HG03139 (cell line): ENCODE measurements around the gene TOM1.
"Not testable (repeated sequence)": the region's sequence is repeated elsewhere in the genome, so short reads cannot be mapped to it uniquely, and the experiment has no call there.

ENCODE experiments used
- ATAC-seq: cut with Tn5 transposase; IDR thresholded peaks from one replicate; pipeline ENCODE4 v1.9.1; 2021; ENCODE audit not compliant: unreplicated experiment

Gene TOM1

DNA sequence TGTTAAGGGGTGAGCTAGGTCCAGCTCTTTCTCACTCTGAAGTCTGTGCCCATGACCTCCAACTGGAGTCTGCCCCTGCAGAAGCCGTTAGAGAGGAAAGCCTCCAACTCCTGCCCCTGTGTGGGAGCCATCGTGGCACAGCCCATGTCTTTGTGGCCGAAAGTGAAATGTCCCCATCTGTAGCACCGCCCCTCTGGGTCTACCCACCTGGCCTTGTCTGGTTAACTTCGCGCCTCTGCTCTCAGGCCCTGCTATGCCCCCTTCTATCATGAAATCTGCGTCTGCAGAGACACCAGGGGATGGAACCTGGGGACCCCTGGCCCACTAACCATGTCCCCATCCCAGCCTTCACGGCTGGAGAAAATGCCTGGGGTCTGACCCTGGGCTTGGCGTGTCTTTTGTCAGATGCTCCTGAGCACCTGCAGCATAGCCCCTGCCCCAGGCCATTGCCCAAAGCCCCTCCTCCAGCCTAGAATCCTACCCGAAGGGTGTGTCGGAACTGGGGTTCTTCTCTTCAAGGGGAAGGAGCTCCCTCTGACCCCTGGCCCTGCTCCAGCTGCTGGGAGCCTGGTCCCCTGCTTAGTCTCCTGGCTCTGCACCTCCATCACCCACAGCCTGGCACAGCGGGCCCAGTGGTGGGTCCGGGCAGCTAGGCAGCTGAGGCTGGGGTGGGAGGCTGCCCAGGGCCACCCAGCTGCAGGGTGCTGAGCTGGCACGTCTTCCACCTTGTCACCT, 45.4 kb downstream of the TOM1 start:
- ATAC-seq: no peak

DNA sequence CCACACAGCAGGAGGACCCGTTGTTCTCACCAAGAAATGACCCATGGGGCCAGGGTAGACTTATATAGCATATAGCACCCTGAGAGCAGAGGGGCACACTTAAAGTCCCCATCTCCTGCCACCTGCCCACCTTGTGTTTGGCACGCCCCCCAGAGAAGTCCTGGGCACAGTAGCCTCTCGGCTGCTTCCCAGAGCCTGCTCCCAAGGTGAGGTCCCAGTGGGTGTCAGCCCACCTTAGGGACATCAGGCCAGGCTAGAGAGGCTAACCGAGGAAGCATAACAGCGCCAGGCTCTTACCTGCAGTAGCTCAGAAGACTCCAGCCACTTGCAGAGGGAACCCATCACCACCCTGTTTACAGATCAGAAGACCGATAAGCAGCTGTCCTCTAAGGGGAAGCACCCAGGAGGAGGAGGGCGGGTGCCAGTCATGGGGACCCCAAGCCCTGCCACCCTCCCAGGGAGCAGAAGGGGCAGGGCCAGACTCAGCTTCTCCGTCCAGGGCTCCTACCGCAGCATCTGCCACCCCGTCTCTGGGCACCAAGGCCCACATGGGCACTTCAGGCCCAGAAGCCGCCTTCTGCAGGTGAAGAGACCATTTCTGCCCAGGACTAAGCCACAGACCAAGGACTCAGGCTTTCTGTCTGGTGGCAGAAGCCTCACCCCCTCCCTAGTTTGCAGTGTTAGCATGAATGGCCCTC, 46.3 kb downstream of the TOM1 start:
- ATAC-seq: no peak

DNA sequence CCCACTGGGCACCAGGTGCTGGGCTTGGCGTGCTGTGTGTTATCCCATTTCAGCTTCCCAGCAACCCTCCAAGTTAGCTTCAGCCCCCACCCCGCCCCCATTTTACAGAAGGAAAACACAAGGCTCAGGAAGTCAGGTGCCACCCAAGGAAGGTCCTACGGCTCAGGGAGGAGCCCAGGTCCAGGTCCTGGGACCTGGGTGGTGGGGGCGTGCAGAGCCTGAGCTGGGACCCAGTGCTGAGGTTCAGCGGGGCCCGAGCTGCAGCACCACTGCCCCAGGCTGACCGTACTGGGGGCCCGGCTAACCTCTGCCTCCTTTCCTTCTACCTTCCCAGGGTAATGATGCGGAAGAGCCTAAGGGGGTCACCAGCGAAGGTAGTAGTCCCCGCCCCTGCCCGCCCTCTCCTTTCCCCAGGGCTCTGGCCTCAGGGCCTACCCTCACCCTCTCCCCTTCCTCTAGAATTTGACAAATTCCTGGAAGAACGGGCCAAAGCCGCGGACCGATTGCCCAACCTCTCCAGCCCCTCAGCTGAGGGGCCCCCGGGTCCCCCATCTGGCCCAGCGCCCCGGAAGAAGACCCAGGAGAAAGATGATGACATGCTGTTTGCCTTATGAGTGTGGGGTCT, 47.0 kb downstream of the TOM1 start:
- ATAC-seq: no peak

DNA sequence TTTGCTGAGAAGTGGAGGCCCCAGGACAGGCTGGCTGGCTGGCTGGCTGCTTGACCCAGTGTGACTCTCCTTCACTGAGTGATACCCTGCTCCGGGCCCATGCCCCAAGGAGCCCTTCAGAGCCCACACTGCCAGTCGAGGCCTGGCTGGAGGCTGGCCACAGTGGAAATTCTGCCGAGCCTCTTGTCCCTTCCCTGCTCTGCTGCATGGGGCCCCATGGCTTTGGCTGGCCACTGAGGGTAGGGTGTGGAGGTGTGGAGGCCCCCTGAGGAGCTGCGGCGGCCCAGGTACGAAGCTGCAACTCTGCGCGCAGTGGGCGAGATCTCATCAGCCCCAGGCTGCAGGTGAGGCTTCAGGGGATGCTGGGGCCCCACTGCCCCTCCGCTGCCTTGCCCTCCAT, 47.8 kb downstream of the TOM1 start:
- no peak for ATAC-seq

DNA sequence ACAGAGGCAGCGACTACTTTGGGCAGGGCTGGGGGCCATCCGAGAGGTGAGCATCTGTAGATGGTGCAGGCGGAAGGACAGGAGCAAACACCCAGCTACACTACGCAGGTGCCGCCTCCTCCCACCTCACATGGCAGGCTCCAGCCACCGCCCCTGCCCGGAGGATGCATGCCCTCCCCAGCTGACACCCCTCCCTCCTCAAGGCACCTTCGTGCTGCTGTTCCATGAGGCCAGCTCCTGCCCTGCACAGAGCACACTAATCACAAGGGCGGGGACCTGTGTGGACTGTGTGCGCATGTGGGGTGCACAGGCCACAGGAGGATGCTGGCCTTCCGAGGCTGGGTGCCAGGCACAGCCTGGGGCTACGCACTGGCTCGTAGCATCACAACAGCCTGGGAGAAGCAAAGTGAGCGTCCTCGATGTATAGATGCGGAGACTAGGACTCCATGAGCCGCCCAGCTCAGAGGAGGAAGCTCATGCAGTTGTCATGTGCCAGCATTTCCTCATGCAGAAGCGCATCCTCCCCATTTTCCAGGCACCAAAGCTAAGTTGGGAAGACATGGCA, 48.4 kb downstream of the TOM1 start:
- no peak for ATAC-seq

DNA sequence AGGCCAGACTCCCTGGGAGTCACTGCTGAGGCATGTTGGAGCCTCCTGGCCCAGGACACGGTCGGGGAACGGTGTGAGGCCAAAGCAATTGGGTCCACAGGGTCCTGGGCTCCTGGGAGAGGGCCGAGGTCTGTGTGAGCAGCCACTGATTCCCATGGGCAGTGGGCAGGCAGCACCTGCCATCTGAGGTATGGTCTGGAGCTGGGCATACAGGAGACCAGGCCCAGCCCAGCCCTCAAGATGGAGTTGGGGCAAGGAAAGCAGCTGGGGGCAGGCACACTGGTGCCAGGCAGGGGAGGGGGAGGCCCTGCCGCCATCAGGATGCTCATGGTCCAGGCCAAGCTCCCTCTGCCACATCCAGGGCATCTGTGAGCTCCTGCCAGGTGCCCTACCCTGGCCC, 49.0 kb downstream of the TOM1 start:
- no peak for ATAC-seq

DNA sequence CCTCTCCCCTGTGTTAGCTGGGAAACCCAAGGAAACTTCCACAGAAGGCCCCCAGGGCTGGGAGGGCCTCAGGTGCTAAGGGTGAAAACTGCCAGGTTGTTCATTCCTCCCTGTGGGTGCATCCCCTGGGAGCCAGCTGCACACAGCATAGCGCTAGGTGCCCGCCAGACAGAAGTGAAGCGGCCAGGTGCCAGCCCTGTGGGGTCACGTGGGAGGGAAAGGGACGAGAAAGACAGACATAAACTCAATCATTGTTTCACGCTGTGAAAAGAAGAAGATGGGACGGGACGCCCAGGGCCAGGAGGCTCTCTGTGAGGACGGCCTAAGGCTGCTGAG, 49.6 kb downstream of the TOM1 start:
- ATAC-seq: no peak

DNA sequence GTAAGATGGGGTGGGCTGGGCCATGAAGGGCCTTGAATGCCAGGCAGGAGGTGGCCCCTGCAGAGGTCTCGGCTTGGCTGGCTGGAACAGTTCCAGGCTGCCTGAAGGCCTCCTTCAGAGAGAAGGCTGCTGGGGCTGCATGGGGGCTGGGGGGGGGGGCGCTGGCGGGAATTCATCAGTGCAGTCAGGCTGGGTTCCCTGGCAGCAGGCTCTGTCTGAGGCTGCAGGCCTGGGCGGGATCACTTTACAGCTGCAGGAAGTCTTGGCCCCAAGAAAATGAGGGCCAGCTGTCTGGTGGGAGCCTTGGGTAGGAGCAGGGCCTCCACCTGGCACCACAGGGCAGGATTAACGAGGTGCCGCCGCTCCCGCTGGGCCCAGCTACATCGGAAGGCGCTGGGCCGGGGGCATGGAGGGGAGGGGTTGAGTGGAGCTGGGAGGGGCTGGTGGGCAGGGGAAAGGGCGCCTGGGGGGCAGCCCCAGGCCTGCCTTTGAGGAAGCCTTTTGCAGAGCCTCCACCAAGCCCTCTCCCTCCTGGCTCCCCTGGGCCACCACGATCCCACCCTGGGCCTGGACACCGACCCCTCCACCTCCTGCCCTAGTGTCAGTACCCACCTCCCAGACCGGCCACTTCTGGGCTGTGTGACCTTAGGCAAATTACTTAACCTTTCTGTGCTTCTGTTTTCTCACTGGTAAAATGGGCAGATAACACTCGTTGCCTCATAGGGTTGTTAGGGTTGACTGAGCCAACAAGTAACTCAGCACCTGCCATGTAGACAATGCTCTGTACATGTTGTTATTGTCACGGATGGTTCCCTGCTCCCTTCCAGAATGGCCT, 50.2 kb downstream of the TOM1 start:
- ATAC-seq: no peak

DNA sequence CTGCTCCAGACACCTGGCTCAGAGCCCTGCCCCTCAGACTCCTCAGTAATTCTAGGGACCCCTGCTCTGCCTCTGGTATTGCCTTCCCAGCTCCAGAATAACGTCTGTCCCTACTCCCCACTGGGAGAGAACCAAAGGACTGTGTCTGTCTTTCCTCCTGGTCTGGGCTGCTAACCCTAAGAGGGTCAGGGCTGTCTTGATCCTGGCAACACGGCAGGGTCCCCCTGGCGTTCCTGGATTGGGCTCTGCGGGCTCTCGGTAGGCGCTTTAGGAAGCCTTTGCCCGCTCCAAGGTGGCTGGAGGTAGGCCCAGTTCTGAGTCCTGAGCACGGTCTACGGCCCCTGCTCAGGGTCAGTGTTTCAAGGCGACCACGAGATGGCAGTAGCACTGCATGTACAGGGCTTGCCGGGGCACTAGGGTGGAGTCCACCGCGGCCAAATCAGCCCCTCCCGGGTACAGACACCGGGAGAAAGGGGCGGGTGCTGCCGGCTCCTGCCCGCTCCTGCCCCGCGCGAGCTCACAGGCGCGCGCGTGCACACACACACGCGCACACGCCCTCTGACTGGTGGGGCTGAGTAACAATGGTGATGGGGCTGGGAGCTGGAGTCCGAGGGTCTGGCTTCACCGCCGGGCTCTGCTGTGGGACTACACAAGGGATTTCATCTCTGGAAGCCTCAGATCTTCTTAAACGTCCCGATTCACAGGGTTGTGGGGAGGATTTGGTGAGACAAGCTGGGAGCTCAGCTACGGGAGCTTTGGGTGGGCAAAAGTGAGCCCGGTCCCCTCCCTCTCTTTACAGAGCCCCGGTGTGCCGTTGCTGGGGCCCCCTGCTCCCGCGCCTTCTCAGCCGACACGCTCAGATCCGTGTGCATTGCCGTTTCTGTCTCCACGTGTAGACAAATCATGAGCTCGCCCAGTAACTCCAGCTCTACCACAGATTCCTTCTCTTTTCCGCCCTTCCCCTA, 51.1 kb downstream of the TOM1 start:
- peak; percentile 79 for ATAC-seq

DNA sequence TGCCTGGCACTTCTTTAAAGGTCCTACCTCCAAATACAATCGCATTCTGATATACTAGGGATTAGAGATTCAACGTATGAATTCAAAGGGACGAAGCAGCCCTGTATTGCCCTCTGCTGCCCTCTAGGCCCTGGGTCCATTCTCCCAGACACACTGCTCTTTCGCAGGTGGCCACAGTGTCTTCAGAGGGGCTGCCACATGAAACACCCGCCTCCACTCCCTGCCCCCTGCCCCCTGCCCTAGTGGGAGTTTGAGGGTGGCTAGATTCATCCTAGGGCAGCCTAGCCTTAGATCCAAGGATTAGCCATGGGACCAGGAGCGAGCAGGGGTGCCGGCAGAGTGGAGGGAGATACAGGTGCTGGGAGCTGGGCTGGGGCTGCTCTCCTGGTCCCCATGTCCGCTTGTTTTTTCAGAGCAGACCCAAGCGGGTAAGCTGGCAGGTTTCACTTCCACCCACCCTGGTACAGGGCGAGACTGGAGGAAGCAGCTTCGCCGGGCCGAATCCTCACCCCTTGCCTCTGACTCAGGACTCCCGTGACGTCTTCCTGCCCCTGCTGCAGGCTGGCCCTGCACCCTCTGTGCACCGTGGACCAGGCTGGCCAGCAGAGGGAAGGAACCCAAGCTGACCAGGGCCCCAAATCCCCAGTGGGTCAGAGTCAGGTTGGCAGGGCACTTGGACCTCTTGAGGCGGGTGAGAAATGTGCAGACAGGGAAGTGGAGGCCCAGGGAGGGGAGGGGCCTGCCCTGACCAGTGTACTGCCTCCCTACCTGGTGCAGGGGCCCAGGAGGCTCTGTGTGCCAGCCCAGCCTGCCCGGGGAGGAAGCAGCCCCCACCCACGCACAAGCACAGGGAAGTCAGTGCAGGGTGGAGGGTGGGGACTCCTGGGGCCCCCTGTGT, 52.8 kb downstream of the TOM1 start:
- ATAC-seq: no peak

DNA sequence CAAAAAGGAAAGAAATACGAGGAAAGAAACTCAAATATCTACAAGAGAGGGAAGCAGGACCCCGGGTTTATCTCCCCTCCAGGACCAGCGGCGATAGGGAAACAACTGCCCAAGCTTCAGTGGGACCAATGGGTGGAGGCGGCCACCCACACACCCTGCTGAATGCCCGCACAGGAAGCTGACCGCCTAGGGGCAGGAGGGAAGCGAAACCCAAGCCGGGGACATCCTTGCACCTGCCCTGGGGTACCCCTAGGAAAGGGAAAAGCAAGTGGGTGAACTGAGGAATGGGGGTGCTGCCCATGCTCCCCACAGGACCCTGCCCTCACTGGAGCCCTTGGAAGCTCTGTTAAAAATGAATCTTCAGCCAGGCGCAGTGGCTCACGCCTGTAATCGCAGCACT, 53.6 kb downstream of the TOM1 start:
- no peak for ATAC-seq

DNA sequence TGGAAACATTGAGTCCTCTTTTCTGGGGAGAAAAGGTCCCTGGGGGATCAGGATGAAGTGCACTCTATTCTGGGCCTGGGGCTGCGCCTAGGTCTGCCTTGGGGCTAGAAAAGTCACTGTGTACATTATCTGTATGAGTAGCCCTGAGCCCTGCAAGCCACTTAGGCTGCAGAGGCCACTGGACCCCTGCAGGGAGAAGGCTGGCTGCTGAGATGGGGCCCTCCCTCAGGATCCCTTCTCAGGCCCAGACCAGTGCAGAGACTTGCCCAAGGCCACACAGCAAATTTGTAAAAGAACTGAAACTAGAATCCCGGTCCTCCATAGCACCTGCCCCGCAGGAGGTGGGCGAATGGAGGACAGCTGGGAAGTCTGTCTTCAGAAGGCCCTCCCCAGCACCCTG, 54.4 kb downstream of the TOM1 start:
- ATAC-seq: no peak

DNA sequence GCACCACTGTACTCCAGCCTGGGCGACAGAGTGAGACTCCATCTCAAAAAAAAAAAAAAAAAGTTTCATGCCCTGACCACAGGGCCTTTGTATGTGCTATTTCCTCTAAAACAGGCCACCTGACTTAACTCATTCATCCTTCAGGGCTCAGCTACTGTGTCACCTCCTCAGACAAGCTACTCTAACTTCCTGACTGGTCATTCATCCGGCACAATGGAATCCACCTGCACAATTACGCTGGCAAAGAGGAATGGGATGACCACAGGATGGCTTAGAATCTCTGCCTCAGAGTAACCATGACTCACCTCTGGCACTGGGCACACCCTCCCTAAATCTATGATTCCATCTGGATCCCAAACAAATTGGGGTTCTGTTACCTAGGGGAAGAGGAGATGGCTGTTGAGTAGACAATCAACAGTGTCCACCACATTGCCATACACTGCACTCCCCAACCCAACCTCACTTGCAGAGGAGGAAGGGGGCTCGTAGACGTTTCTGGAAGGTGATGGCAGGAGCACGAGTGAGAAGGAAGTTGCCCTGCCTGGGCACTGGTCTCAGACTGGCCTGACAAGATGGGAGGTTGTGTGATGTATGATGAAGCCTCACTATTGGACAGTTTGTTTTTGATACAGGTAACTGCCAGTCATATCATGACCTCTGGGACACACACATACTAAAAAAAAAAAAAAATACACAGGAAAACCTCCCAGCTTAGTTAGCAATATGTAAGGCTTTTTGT, 58.4 kb downstream of the TOM1 start:
- no peak for ATAC-seq

DNA sequence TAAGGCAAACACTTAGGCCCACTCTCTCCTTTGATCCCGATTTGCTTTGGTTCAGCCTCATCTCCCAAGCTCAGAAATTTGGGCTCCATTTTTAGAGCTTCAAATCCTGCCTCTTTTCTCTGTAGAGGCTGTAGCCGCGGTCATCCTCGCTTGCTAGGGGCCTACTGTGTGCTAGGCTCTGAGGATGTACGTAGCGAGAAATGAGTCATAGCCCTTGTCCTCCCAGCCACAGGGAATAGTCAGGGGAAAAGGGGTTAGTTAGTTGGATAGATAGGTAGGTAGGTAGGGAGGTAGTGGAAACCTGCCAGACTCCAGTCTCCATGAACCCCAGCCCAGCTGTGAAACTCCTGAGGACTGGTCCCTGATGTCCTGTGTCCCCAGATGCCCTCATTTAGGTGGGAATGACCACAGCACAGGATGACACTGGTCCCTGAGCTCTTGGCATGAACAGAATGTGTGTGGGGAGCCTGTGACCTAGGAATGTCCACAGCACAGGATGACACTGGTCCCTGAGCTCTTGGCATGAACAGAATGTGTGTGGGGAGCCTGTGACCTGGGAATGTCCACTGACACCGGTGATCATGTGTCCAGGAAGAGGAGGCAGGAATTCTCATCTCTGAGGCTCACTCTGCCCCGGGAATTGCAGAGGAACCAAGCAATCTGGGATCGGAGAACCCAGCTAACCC, 59.8 kb downstream of the TOM1 start:
- ATAC-seq: no peak

DNA sequence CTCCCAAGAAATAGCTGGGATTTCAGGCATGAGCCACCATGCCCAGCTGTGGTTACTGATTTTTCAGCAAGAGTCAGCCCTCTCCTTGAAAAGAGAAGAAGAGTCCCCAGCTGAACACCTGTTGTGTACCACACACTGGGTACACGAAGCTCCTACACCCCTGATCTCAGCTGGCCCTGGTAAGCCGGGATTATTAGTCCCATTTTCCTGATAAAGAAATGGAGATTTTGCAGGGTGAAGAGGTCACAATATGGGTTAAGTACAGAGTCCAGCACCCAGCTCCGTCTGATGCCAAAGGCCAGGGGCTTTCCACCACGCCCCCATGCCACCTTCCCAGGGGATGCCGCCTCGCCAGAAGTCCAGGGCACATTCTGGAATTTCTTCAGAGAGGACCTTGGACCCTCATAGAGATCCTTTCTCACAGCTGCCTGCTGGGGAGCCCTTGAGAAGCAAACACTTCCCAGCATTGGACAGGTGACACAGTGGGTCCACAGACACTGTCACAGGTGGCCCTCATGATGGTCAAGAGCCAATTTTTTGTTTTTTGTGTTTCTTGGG, 61.4 kb downstream of the TOM1 start:
- ATAC-seq: no peak

DNA sequence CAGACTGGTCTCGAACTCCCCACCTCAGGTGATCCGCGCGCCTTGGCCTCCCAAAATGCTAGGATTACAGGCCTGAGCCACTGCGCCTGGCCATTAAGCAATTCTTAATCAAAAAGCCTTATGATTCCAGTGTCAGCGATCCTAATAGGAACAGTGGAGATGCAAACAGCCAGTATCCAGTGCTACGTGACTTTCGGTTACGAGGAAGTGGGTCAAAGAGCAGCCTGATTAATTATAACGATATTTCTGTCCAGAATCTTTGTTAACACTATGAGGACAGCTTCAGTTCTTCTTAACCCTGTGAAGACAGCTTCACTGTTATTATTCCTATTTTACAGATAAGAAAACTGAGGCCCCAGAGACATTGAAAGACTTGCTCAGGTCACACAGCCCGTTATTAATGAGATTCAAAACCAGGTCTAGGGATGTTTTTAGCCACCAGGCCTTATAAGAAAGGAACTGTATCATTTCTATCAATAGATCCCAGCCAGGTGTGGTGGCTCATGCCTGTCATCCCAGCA, 63.9 kb downstream of the TOM1 start:
- no peak for ATAC-seq

DNA sequence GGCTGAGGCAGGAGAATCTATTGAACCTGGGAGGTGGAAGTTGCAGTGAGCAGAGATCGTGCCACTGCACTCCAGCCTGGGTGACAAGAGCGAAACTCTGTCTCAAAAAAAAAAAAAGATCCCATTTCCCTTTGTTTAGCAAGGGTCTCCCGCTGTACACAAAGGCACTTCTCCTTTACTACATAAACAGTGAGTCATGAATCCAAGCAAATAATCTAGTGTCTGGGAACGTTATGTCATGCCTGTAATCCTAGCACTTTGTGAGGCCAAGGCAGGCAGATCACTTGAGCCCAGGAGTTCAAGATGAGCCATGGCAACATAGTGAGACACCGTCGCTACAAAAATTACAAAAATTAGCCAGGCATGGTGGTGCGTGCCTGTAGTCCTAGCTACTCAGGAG, 64.5 kb downstream of the TOM1 start:
- not testable (repeated sequence) for ATAC-seq
